Nucleus accumbens (tissue), 56 donors: ENCODE results near the gene IZUMO4.

Experiments
- DNase-seq, 56 donors: peaks; one replicate each; lab custom pipeline; 2025; lab: John Stamatoyannopoulos, UW

Gene IZUMO4

GRCh38 chr19:2101417-2102335, 5.0 kb downstream of the IZUMO4 start:
- DNase-seq = peak in 34 of 56 donors; percentile 6 to 77 (median 32)

- no peak for DNase-seq
Measured at GRCh38 chr19:2103045-2103707, 6.5 kb downstream of the IZUMO4 start.

DNA sequence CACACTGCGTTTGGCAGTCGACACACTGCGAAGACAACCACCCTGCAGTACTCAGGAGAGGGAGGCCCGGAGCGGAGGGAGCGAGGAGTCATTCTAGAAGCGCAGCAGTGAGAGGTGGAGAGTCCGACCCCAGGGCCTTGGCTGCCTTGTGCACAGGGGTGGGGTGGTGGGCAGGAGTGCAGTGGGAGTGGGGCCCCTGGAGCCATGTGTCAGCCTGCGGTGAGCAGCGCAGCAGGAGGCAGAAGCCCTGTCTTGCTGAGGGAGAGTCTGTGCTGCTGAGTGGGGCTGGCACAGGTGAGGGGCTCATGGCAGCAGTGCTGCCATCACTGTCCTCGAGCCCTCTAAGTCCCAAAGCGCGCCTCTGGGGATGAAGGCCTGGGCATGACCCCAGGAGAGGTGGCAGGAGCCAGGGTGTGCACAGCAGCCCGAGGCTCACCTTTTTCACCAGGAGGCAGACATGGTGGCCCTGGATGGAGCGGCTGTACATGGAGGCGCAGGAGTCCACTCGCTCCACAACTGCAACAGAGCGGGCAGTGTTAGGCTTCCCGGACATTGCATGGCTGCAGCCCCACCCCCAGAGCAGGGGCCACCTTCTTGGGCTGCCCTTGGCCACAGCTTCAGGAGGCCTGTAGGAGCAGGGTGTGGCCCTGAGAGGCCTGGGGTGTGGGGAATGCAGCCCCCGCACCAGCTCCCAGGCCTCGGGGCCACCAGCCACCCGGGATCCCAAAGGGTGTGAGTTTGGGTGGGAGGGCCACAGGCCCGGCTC, 11.7 kb downstream of the IZUMO4 start:
- DNase-seq = no peak

GRCh38 chr19:2109046-2109864, 12.5 kb downstream of the IZUMO4 start:
- DNase-seq = no peak

DNA sequence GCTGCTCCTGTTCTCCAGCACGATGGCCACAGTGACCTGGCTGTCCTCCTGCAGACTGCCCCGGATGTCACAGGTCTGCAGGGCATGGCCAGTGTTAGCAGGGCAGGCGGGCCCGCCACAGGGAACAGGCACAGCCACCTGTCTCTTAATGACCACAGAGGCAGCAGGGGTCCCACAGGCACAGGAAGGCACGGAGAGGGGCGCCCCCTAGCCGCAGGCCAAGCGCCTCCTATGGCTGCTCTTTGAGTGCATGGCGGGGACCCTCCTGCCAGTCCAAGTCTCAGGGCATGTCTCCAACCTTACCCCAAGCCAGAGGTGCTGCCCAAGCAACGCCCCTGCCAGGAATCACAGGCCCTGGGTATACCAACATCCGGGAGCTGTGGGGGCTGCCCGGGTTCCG, 14.1 kb downstream of the IZUMO4 start:
- no peak for DNase-seq

DNA sequence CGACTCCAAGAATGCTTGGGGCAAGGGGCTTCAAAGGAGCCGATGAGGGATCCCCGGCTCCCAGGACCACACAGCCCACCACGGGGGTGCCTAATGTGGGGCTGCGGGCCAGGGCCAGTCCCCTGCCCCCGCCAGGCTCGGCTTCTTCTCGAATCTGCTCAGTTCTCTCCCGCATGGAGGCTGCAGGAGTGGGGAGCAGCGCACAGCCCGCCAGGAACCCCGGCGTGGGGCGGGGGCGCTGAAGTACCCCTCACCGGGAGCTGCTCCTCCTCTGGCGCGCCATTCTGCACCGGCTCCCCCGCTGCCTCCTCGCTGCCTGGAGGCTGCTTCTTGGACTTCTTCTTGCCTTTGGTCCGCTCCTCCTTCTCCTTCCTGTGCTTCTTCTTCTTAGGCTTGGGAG, 14.7 kb downstream of the IZUMO4 start:
- no peak for DNase-seq

GRCh38 chr19:2111886-2112285, 15.2 kb downstream of the IZUMO4 start:
- DNase-seq = no peak

DNA sequence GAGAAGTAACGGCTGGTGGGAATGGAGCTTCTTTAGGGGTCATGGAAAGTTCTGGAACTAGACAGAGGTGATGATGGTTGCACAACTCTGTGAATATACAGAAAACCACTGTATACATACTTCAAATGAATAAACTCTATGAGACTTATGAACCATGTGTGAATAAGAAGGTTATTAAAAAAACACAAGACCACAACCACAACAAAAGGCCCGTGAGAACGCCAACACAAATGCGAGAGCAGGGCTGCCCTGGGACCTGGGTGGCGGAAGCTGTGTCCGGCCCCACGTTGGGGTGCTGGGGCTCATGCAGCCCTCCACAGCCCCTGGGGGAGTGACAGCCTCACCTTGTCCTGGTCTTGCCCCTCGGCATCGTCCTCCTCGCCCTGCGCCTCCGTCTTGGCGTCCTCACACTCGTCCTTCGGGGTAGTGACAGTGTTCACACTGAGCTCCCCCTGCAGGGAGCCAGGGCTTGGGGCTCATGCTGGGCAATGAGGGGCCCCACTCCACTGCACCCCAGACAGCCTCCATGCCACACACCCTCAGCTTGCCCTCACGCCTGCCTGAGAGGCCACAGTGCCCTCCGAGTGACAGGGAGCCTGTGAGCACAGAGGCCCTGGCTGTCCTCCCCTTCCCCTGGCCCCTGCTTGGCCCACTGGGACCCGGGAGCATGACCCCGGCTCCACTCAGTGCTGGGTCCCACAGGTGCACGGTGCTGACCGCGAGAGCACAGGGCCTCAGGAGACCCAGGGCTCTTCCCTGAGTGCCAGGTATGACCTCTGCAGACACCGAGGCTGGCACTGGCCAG, 16.0 kb downstream of the IZUMO4 start:
- no peak for DNase-seq

- no peak for DNase-seq
Measured at GRCh38 chr19:2113439-2114211, 16.9 kb downstream of the IZUMO4 start.

GRCh38 chr19:2114218-2114617, 17.5 kb downstream of the IZUMO4 start:
- DNase-seq = no peak

DNA sequence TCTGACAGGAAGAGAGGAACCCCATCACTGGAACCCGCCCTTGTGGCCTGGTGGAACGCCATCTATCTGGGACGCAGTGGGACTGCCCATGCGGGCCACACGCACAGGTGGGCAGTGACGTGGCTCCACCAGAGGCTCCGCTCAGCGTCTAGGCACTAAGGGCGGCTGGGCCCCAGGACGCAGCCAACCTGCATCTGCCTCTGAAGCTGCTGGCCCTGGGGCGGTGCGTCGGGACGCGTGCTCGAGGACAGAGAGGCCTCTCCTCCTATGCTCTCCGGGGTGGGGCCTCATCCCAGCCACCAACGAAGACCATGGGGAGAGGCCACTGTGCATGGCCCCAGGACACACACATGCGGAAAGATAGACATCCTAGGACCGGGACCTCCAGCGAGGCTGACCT, 18.1 kb downstream of the IZUMO4 start:
- no peak for DNase-seq

DNA sequence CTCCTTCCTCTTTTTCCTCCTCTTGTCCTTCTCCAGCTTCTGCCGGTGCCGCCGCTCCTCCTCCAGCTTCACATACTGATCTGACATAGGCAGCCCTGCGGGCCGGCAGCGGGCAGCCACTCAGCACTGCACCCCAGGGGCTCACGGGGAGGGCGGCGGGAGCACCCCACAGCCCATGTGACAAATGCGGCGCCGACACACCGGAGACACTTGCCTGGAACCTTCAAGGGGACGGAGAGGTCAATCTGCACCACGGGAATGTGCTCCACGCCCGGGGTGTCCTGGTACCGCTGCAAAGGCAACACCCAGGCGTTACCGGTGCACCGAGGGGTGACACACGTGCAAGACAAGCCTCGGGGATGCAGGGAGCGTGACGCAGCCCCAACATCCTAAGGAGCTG, 18.6 kb downstream of the IZUMO4 start:
- DNase-seq = no peak

GRCh38 chr19:2115911-2116426, 19.3 kb downstream of the IZUMO4 start:
- DNase-seq = no peak

- DNase-seq = no peak
Measured at GRCh38 chr19:2116507-2116906, 19.8 kb downstream of the IZUMO4 start.

GRCh38 chr19:2117215-2117960, 20.7 kb downstream of the IZUMO4 start:
- DNase-seq = peak in 10 of 56 donors; percentile 6 to 47 (median 23)

- no peak for DNase-seq
Measured at GRCh38 chr19:2118438-2118837, 21.7 kb downstream of the IZUMO4 start.

- DNase-seq = no peak
Measured at GRCh38 chr19:2119921-2120785, 23.4 kb downstream of the IZUMO4 start.
